GM20431 (cell line): Measurements from ENCODE around the gene KL.

Experiments
- in situ Hi-C: fragments of 300-500 bp; cut with MseI, MboI; formaldehyde crosslinking; loops from one replicate; pipeline ENCODE4 v1.15.0; 2020; ENCODE audit warnings: low sequenced_read_pairs; ENCODE audit not compliant: unreplicated experiment

The KL gene

DNA sequence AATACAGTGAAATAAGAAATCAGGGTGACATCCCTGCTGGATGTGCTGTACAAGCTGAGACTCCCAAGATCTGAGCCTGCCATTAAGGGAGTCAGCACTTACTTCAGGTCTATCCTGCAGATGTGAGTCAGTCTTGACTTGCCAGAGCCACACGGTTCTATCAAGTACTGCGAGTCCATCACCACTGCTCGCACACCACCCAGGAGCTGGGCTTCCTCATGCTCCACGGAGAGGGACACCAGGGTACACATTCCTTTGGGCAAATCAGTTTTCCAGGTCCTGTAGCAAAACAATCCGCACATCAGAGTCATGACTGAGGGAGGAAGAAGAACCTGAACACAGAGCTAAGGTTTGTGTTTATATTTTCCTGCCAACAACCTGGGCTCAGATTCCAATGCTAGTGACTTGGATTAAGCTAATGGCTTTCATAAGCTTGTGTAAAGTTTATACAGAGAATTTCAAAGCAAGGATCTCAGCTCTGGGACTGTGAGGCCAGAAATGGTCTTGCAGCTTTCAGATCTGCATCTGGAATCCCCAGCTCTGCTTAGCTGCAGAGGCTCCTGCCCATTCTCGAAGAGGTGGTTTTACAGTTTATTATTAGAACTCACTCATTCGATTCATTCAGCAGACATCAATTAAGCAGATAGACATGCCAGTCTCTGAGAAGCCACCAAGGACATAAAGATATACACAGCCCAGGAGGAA is 90.6 kb downstream of the KL start:
- in situ Hi-C loops, result no loop called here

DNA sequence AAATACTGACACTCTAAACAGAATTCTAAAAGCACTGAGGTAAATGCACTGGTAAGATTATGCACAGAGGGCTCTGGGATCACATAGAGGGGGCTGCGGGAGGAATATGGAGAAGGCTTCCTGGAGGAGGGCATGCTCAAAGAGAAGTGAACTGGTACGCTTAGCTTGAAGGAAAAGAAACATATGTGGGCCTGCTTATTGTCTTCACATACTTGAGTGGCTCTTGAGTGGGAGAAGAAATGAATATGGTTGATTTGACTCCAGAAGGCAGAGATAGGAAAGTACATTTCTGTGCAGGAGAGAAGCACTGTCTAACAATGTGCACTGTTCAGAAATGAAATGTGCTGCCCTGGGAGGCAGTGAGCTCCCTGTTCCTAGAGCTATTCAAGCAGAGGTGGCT is 91.1 kb downstream of the KL start:
- in situ Hi-C loops, result no loop called here

DNA sequence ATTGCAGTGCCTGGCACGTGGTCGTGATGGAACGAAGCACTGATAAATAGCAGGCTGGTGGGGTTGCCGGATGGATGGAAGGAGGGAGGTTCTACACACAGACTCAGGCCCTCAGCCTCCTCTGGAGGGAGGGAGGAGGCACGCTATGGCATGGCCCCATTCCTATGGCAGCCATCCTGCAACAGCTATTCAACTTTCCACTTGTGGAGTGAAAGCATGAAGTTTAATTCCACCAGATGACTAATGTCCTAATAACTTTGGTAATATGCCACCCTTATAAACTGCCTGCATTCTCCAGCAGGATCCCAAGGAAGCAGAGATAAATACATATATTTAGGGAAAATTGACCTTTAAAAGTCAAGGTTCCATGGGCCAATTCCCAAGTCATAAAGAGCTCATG is 92.4 kb downstream of the KL start:
- in situ Hi-C loops, result no loop called here

DNA sequence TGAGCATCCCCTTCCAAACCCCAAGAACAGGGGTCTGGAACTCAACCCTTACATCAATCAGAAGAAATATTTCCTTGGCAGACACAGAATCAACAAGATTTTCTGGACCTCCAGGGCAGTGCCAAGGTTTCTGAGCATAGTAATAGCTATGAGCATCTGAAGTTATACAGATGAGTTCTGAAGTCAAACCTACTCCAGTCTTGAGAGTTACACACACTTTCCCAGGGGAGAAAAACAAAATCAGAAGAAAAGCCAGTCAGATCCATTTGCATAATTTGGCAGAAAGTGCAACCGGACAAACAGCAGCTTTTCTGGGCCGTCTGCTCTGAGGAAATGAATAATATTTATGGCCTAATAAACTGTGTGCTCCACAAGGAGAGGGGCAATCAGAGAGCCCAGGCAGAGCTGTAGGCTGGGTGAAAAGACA is 93.1 kb downstream of the KL start:
- in situ Hi-C loops, result no loop called here

DNA sequence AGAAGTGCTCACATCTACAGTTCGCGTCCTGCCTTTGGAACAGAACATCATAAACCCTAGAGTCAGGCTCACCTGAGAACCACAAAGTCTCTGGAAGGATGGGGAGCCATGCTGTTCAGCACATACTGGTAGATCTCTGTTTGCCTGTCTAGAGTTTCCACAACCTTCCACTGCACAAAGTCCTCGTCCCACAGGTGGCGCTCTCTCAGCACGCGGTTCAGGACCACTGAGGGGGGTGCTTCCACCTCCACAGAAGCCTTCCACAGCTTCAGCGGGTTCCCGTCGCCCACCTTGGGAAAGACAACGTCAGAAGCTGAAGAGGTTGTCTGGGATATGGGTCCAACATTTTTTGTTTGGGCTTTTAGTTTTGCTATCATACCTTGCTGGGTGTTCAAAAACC is 93.6 kb downstream of the KL start:
- in situ Hi-C loops, result no loop called here

DNA sequence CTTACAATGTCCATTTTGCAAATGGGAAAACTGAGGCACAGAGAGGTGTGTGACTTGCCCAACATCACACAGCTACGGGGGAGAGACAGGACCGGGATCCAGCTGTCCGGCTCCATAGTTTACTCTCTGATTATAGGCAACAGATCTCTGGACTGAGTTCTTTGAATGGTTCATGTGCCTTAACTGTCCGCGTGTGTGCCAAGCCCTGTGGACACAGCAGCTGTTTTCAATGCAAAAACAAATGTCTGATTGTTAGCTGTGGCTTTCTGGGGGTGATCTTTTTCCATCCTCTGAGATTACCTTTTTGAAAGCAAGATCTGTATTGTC is 94.1 kb downstream of the KL start:
- in situ Hi-C loops, result no loop called here

DNA sequence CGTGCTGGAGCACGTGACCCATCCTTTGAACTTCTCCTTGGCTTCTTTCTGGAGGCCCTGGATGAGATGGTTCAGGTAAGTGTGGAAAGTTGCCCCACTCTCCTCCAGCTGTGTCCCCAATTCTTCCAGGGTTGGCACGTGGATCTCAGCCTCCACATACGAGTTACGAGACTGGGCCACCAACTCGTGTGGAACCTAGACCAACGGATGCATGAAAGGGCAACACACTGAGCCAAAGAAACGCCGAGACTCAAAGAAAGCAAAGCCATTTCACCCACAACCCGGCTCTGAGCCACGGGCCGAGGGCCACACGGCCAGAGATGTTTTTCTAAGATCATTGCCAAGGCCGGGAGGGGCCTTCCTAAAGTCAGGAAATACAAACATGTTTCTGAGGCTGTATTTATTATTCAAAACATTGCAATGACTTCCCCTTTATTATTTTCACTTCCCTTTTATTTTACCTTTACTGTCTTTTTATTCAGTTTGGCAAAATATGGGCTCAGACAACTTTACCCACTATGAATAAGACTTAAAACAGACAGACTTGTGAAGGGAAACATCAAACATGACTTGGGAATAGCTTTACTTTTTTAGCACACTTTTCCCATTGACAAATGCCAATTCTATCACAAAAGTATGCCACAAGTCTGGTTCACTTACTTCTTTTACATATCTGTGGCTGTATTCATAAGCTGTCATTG is 94.6 kb downstream of the KL start:
- in situ Hi-C loops, result no loop called here

DNA sequence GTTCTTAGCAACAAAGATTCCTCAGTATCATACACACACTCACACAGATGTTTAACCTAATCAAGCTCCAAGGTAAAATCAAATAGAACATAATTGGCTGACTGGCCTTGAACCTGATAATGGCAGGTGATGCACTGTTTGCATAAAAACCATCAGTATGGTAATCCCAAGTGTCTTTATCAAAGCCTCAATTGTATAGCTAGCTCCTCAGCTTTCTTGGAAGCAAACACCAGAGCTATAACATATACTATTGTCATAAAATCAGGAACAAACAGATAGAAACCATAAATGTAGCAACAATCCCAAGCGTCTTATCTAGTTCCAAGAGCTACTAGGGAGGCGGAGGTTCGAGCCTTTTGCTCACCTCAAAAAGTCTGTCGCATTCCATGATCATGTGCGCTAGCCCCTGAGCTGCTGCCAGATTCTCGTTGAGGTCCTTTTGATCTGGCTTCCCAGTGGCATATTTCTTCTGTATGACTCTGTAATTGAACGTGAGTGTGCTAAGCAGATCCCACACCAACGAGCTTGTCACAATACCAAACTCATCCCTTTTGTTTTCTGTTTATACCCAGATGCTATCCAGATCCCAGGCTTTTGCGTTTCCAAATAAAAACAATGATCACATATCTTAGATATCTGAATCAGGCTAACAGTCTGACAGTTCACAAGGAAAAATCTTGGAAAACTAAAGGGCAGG is 95.3 kb downstream of the KL start:
- in situ Hi-C loops, result no loop called here

DNA sequence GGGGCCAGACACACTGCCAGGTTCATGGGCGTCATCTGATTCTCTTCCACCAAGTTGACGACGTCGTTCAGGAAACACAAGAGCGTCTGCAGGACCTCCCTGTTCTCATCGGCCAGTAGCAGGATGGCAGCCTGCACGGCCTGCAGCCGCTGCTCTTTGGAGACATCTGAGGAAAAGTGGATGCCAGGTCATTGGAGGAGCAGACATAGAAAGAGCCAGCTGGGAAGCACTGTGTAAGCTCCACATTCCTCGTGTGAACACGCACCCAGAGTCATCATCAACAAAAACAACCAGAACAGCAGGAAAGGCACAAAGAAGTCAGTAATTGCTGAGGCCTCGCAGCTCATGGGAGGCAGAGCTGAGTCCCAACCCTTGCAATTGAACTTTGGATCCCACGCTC is 96.5 kb downstream of the KL start:
- in situ Hi-C loops, result no loop called here

DNA sequence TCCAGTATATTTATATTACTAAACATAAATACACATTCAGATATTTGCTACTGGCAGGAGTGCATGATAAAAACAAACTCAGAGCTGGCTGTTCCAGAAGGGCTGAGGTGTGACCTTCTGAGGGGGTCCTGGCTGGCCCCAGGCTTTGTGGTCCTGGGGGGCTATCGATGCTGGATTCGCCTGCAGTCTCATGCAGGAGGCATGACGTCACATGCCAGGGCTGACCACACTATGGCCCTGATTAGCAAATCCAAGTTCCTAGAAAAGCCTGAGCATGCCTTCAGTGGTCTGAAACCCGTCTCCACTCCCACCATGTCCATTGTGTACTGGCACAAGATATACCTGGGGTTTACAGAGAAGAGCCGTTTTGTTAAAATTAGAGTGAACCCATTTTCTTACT is 97.9 kb downstream of the KL start:
- in situ Hi-C loops, result no loop called here

DNA sequence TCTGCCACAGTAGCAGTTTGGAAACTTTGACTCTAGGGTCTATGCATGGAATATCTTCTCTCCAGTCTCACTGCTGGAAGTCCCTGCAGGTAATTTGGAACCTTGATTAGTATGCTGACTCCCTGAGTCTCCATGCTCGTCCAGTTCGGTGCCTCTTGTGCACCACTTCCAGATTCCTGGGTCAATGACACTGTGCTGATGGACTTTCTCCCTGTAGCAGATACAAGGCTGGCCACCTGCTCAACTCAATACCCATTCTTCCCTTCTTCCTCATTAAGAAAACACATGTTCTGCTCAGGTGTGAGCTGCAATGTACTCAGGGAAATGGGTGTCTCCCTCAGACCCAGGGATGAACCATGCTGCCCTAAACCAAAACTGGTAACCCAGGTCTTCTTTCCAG is 99.1 kb downstream of the KL start:
- in situ Hi-C loops, result no loop called here
